Kidney epithelial cell (primary cell): ENCODE measurements around the gene CHRM4. TPM values are rescaled to one million over a fixed set of nuclear protein-coding genes. Genes with fewer than 3 reads are reported as not detected.

Experiments
- DNase-seq: peaks from one replicate; pipeline ENCODE4 v3.0.0-alpha.2; 2010; ENCODE audit warnings: low read depth
- H3K27me3 ChIP-seq: 2 replicates; pipeline ENCODE4 v1.6.0; 2011; ENCODE audit warnings: low read length; ENCODE audit not compliant: control insufficient read depth, insufficient read depth
- H3K36me3 ChIP-seq: 2 replicates; pipeline ENCODE4 v1.5.1; 2011; ENCODE audit warnings: low read length; ENCODE audit not compliant: control insufficient read depth, insufficient read depth
- H3K4me3 ChIP-seq: 2 replicates; pipeline ENCODE4 v1.5.1; 2011; ENCODE audit warnings: low read depth, mild to moderate bottlenecking, control low read depth, low read length
- total RNA-seq: library from RNA; depleted of rRNA; stranded (reverse); fragments of >200 nt; gene quantifications from 2 replicates; pipeline ENCODE4 v1.2.3, GENCODE V29; 2015
- TF ChIP-seq, protein P1 (sequence below): IDR thresholded peaks from 2 replicates; pipeline ENCODE4 v1.5.1; 2011; ENCODE audit warnings: mild to moderate bottlenecking, moderate library complexity, low read length, control low read depth, inconsistent platforms; ENCODE audit not compliant: insufficient read depth, poor library complexity, severe bottlenecking

Gene CHRM4
- total RNA-seq, 1 donor from 2014 or later, result 0.29 TPM

DNA sequence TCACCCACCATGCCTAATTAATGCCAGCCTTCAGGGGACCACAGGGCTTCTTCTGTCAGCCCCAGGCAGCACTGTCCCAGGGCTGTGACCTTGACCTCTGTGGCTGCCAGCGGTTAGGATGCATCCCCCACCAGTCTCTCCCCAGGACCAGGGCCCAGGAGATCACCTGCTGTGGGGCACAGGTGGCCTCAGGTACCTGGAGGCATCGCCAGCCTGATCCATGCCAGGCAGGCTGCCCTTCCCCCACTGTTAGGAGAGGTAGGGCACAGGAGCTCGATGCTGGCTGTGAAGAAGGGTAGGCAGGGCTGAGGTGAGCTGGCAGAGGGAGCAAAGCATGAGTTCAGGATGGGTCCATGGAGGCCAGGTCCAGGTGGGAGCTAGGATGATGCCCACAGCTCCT, 26.8 kb downstream of the CHRM4 start:
- TF ChIP-seq, protein P1, sequence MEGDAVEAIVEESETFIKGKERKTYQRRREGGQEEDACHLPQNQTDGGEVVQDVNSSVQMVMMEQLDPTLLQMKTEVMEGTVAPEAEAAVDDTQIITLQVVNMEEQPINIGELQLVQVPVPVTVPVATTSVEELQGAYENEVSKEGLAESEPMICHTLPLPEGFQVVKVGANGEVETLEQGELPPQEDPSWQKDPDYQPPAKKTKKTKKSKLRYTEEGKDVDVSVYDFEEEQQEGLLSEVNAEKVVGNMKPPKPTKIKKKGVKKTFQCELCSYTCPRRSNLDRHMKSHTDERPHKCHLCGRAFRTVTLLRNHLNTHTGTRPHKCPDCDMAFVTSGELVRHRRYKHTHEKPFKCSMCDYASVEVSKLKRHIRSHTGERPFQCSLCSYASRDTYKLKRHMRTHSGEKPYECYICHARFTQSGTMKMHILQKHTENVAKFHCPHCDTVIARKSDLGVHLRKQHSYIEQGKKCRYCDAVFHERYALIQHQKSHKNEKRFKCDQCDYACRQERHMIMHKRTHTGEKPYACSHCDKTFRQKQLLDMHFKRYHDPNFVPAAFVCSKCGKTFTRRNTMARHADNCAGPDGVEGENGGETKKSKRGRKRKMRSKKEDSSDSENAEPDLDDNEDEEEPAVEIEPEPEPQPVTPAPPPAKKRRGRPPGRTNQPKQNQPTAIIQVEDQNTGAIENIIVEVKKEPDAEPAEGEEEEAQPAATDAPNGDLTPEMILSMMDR, result no peak
- Histone ChIP-seq H3K36me3 (peaks cover 1% of the 10 kb centered on the region), H3K27me3 (no peaks in the 10 kb centered on the region), H3K4me3 (no peak overlapping the region)
- no peak for DNase-seq

DNA sequence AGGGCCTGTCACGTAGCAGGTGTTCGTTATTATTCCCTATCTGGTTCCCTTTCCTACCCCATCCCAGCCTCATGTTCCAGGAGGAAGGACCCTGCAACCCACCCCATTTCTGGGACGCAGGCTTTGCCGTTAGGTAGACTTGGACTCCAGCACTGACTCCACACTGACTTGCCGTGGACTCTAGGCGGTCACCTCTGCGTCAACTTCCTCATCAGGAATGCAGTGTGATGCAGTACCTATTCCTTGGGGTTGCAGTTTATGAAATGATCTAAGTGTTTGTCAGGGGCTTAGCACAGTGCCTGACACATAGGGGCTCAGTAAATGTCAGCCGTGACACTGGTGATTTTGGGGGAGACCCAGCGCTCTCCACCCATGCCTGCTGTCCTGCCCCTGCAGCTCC, 27.5 kb downstream of the CHRM4 start:
- H3K27me3 ChIP-seq, result no peaks in the 10 kb centered on the region
- peaks cover under 1% of the 10 kb centered on the region for H3K36me3 ChIP-seq
- H3K4me3 ChIP-seq, result no peak overlapping the region
- TF ChIP-seq, protein P1, result no peak
- DNase-seq, result no peak

DNA sequence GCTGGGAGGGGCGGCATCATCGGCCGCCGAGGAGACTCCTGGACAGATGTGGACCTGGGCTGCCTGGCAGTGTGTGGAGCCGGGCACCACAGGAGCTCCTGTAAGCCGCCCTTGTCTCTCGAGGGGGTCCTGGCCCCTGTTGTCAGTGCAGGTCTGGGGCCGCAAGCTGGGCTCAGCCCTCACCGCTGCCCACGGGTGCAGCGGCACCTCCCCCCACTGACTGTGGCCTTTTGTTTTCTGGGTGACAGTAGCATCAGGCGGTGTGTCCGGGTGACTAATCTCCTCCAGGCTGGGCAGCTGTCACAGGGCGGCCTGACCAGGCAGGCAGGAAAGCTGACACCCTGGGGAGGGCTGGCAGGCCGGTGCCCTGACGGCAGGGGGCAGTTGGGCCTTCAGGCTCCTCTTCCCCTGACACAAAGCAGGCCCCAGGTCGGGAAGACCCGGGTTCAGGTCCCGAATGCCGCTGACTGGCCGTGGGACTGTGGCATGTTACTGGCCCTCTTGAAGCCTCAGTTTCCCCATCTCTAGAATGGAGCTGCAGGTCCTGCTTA, 28.0 kb downstream of the CHRM4 start:
- TF ChIP-seq, protein P1, result peak; percentile 43
- no peaks in the 10 kb centered on the region for H3K36me3 ChIP-seq
- H3K4me3 ChIP-seq, result no peak overlapping the region
- no peaks in the 10 kb centered on the region for H3K27me3 ChIP-seq
- peak; percentile 45 for DNase-seq

DNA sequence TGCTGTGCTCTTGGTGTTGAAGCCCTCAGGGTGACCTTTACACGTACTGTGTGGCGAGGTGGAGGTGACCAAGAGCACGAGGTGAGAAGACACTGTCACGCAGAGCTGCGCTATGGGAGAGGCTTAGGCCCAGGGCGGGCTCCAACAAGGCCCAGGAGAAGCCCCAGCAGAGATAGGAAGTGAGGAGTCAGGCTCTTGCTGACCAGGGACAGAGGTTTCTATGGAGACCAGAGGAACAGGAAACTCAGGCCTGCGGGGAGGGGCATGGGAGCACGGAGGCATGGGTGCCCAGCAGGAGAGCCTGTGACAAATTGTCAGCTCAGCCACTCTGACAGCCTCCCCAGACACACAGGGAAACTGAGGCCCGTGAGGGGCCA, 28.6 kb downstream of the CHRM4 start:
- TF ChIP-seq, protein P1, result no peak
- Histone ChIP-seq H3K36me3 (no peaks in the 10 kb centered on the region), H3K4me3 (no peak overlapping the region), H3K27me3 (no peaks in the 10 kb centered on the region)
- DNase-seq, result peak; percentile 55

DNA sequence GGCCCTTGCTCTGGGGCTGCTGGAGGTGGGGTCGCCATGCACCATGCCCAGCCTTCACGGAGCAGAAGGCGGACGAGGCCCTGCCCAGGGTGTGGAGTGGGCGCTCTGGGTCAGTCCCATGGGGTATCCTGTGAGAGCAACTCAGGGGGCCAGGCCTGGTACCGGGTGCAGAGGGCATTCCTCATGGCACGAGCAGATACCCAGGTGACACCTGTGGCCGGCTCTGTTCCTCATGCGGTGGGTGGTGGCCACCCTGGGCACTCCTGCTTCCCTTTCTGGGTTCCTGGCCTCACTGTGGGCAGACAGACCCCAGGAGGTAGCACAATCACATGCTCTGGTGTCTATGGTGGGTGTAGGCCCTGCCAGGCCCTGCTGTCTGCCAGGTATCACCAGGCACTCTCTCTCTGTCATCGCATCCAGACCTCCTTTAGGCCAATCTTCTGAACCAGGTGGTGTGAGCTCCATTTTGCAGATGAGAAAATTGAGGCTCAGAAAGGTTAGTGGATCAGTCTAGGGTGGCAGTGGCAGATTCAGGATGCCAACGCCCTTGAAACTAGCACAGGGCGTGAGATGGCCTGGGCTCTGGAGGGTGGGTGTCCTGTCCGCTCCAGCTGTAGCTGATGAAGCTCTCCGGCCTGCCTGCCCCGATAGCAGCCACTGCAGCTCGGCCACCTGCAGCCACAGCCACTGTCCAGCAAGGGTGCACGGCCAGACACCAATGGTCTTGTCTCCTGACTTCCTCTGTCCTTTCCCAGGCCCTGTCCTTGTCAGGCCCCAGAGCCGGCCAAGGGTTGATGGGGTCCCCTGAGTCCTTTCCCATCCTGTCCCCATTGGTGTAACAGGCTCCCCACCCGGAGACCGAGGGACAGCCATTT, 29.2 kb downstream of the CHRM4 start:
- TF ChIP-seq, protein P1, result no peak
- DNase-seq, result no peak
- no peaks in the 10 kb centered on the region for H3K27me3 ChIP-seq
- no peak overlapping the region for H3K4me3 ChIP-seq
- H3K36me3 ChIP-seq, result no peaks in the 10 kb centered on the region
